HepG2 (cell line): Measurements from ENCODE around the gene GPHN.

Experiments used
- DR1 ChIP-seq: sonication (generic); formaldehyde crosslinking; IDR thresholded peaks from 2 replicates; pipeline ENCODE4 v1.8.0; 2021; ENCODE audit warnings: mild to moderate bottlenecking, missing genetic modification reagents, inconsistent platforms
- HIVEP1 ChIP-seq: sonication (generic); formaldehyde crosslinking; IDR thresholded peaks from 2 replicates; pipeline ENCODE4 v1.4.0; 2020; ENCODE audit warnings: mild to moderate bottlenecking, missing genetic modification reagents
- JUNB ChIP-seq: sonication (generic); formaldehyde crosslinking; IDR thresholded peaks from 2 replicates; pipeline ENCODE4 v1.8.0; 2022; ENCODE audit warnings: missing genetic modification reagents, mild to moderate bottlenecking, borderline replicate concordance
- KLF16 ChIP-seq, 2 experiments: sonication (generic) in 1 of 2; formaldehyde crosslinking in 1 of 2; IDR thresholded peaks; 2 replicates each; pipeline versions ENCODE4 v1.6.1 to v1.8.0; 2016 to 2023; ENCODE audit warnings: missing genetic modification reagents in 2 of 2, missing compliant biosample characterization in 1 of 2
- TF ChIP-seq, protein P1 (sequence below): sonication (generic); formaldehyde crosslinking; IDR thresholded peaks from 2 replicates; pipeline ENCODE4 v1.4.0; 2020; ENCODE audit warnings: missing genetic modification reagents
- TF ChIP-seq, protein P2 (sequence below): sonication (generic); formaldehyde crosslinking; IDR thresholded peaks from 2 replicates; pipeline ENCODE4 v1.8.1; 2023; ENCODE audit warnings: mild to moderate bottlenecking, inconsistent platforms, moderate library complexity, missing genetic modification reagents, borderline replicate concordance
- TF ChIP-seq, protein P3 (sequence below), 2 experiments: sonication (generic) in 1 of 2; formaldehyde crosslinking in 1 of 2; IDR thresholded peaks; 2 replicates each; pipeline versions ENCODE4 v1.4.0 to v1.6.1; 2018 to 2020; ENCODE audit warnings: missing genetic modification reagents in 2 of 2, borderline replicate concordance in 1 of 2, low read depth in 1 of 2, mild to moderate bottlenecking in 1 of 2, missing biosample characterization in 1 of 2

DNA sequence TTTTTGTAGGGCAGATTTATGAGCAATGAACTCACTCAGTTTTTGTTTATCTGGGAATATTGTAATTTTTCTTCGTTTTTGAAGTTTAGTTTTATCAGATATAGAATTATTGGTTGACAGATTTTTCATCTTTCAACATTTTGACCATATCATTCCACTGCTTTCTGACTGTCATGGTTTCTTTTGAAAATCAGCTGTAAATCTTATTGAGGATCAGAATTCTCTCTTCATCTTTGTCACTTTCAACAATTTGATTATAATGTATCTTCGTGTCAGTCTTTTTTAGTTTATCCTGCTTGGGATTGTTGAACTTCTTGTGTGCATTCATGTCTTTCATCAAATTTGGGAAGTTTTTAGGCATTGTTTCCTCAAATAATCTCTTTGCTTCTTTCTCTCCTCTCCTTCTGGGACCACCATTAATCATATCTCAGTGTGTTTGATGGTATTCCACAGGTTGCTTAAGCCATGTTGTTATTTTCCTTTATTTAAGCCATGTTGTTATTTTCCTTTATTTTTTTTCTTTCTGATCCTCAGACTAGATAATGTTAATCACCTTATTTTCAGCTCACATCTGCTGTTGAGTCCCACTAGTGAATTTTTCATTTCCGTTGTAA, 451.6 kb downstream of the GPHN start:
- TF ChIP-seq, protein P1, sequence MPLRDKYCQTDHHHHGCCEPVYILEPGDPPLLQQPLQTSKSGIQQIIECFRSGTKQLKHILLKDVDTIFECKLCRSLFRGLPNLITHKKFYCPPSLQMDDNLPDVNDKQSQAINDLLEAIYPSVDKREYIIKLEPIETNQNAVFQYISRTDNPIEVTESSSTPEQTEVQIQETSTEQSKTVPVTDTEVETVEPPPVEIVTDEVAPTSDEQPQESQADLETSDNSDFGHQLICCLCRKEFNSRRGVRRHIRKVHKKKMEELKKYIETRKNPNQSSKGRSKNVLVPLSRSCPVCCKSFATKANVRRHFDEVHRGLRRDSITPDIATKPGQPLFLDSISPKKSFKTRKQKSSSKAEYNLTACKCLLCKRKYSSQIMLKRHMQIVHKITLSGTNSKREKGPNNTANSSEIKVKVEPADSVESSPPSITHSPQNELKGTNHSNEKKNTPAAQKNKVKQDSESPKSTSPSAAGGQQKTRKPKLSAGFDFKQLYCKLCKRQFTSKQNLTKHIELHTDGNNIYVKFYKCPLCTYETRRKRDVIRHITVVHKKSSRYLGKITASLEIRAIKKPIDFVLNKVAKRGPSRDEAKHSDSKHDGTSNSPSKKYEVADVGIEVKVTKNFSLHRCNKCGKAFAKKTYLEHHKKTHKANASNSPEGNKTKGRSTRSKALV, result no peak
- TF ChIP-seq, protein P2, sequence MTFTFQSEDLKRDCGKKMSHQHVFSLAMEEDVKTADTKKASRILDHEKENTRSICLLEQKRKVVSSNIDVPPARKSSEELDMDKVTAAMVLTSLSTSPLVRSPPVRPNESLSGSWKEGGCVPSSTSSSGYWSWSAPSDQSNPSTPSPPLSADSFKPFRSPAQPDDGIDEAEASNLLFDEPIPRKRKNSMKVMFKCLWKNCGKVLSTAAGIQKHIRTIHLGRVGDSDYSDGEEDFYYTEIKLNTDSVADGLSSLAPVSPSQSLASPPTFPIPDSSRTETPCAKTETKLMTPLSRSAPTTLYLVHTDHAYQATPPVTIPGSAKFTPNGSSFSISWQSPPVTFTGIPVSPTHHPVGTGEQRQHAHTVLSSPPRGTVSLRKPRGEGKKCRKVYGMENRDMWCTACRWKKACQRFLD (CRISPR knock-in tag), result no peak
- no peak for TF ChIP-seq JUNB (CRISPR knock-in tag)
- no peak for TF ChIP-seq DR1
- no peak for TF ChIP-seq HIVEP1
- no peak for TF ChIP-seq KLF16 (CRISPR knock-in tag; IDR thresholded peaks at IDR 0.05)
- TF ChIP-seq, protein P3, sequence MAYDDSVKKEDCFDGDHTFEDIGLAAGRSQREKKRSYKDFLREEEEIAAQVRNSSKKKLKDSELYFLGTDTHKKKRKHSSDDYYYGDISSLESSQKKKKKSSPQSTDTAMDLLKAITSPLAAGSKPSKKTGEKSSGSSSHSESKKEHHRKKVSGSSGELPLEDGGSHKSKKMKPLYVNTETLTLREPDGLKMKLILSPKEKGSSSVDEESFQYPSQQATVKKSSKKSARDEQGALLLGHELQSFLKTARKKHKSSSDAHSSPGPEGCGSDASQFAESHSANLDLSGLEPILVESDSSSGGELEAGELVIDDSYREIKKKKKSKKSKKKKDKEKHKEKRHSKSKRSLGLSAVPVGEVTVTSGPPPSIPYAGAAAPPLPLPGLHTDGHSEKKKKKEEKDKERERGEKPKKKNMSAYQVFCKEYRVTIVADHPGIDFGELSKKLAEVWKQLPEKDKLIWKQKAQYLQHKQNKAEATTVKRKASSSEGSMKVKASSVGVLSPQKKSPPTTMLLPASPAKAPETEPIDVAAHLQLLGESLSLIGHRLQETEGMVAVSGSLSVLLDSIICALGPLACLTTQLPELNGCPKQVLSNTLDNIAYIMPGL (CRISPR knock-in tag; IDR thresholded peaks at IDR 0.05; ENCODE audit: borderline replicate concordance in 1 of 2, low read depth in 1 of 2), result no peak
